SK-N-SH treated with all-trans-retinoic acid at 6 μM for 48 hours (cell line): ENCODE results near the gene CDH4.

Experiments used
- ARNTL ChIP-seq: fragments of 450-650 bp; formaldehyde crosslinking; IDR thresholded peaks from 2 replicates; pipeline ENCODE4 v1.5.0; 2020; ENCODE audit warnings: low read depth, mild to moderate bottlenecking, moderate library complexity, borderline replicate concordance
- BACH2 ChIP-seq: fragments of 250-450 bp; sonication (Bioruptor Pico); IDR thresholded peaks from 2 replicates; pipeline ENCODE4 v1.9.0; 2021; ENCODE audit warnings: mild to moderate bottlenecking, borderline replicate concordance
- CREB5 ChIP-seq: fragments of 250-450 bp; sonication (Bioruptor Pico); IDR thresholded peaks from 2 replicates; pipeline ENCODE4 v1.5.1; 2020; ENCODE audit warnings: low read depth, mild to moderate bottlenecking, moderate library complexity
- ISL1 ChIP-seq: fragments of 250-450 bp; sonication (Bioruptor Pico); IDR thresholded peaks from 2 replicates; pipeline ENCODE4 v2.1.2; 2022; ENCODE audit warnings: mild to moderate bottlenecking, moderate library complexity
- OSR1 ChIP-seq: fragments of 250-450 bp; sonication (Bioruptor Pico); IDR thresholded peaks from 2 replicates; pipeline ENCODE4 v1.8.0; 2022; ENCODE audit warnings: moderate library complexity, mild to moderate bottlenecking, inconsistent platforms
- PATZ1 ChIP-seq: fragments of 250-450 bp; sonication (Bioruptor Pico); IDR thresholded peaks from 2 replicates; pipeline ENCODE4 v1.8.0; 2020; ENCODE audit warnings: mild to moderate bottlenecking, moderate library complexity, borderline replicate concordance
- RARB ChIP-seq: fragments of 250-450 bp; sonication (Bioruptor Pico); IDR thresholded peaks from 2 replicates; pipeline ENCODE4 v1.8.0; 2021; ENCODE audit warnings: mild to moderate bottlenecking, moderate library complexity
- TOX ChIP-seq: fragments of 250-450 bp; sonication (Bioruptor Pico); IDR thresholded peaks from 2 replicates; pipeline ENCODE4 v1.8.0; 2021; ENCODE audit warnings: mild to moderate bottlenecking, moderate library complexity, borderline replicate concordance
- ZC3H10 ChIP-seq: fragments of 250-450 bp; sonication (Bioruptor Pico); IDR thresholded peaks from 2 replicates; pipeline ENCODE4 v1.5.1; 2021; ENCODE audit warnings: mild to moderate bottlenecking, moderate library complexity
- ZFP3 ChIP-seq: fragments of 250-450 bp; sonication (Bioruptor Pico); IDR thresholded peaks from 2 replicates; pipeline ENCODE4 v1.5.0; 2020; ENCODE audit warnings: mild to moderate bottlenecking, moderate library complexity
- ZNF70 ChIP-seq: fragments of 450-650 bp; formaldehyde crosslinking; IDR thresholded peaks from 2 replicates; pipeline ENCODE4 v1.5.0; 2020; ENCODE audit warnings: mild to moderate bottlenecking, moderate library complexity

GRCh38 chr20:61300293-61300692 lies 48.2 kb downstream of the CDH4 start:
- TF ChIP-seq BACH2 (CRISPR knock-in tag) (no peak), ZC3H10 (no peak), CREB5 (CRISPR knock-in tag) (no peak), ARNTL (CRISPR knock-in tag) (no peak), TOX (CRISPR knock-in tag) (no peak), RARB (CRISPR knock-in tag) (no peak), ZNF70 (CRISPR knock-in tag) (no peak), PATZ1 (CRISPR knock-in tag) (no peak), ZFP3 (CRISPR knock-in tag) (no peak), OSR1 (no peak), ISL1 (no peak)
